ENCODE results near the gene CNFN.

CNFN gene

GRCh38 chr19:42366673-42367072 is 23.4 kb downstream of the CNFN start:
- no peak for TF ChIP-seq CTCF (conservative IDR thresholded peaks at IDR 0.05; ENCODE audit: low read depth, low read length)
- no peak overlapping the region for H3K4me3 ChIP-seq (ENCODE audit: low read depth, low read length)
- no peak for DNase-seq (ENCODE audit: low read depth)

GRCh38 chr19:42363614-42364346 is 26.3 kb downstream of the CNFN start:
- no peak for DNase-seq (ENCODE audit: low read depth)
- no peak for TF ChIP-seq CTCF (conservative IDR thresholded peaks at IDR 0.05; ENCODE audit: low read depth, low read length)
- no peak overlapping the region for H3K4me3 ChIP-seq (ENCODE audit: low read depth, low read length)

GRCh38 chr19:42362891-42363440 is 27.1 kb downstream of the CNFN start:
- TF ChIP-seq CTCF (conservative IDR thresholded peaks at IDR 0.05; ENCODE audit: low read depth, low read length), result no peak
- DNase-seq (ENCODE audit: low read depth), result no peak
- no peak overlapping the region for H3K4me3 ChIP-seq (ENCODE audit: low read depth, low read length)

GRCh38 chr19:42362342-42362741 is 27.8 kb downstream of the CNFN start:
- DNase-seq (ENCODE audit: low read depth), result no peak
- no peak for TF ChIP-seq CTCF (conservative IDR thresholded peaks at IDR 0.05; ENCODE audit: low read depth, low read length)
- no peak overlapping the region for H3K4me3 ChIP-seq (ENCODE audit: low read depth, low read length)

- no peak for TF ChIP-seq CTCF (conservative IDR thresholded peaks at IDR 0.05; ENCODE audit: low read depth, low read length)
- no peak for DNase-seq (ENCODE audit: low read depth)
Measured at GRCh38 chr19:42361545-42361910, 28.6 kb downstream of the CNFN start.

GRCh38 chr19:42360787-42361544 is 29.1 kb downstream of the CNFN start:
- no peak overlapping the region for H3K4me3 ChIP-seq (ENCODE audit: low read depth, low read length)
- no peak for TF ChIP-seq CTCF (conservative IDR thresholded peaks at IDR 0.05; ENCODE audit: low read depth, low read length)
- DNase-seq (ENCODE audit: low read depth), result no peak

More at GRCh38 chr19:42361545-42361910, 28.6 kb downstream of the CNFN start:
- H3K4me3 ChIP-seq (ENCODE audit: low read depth, low read length), result no peak overlapping the region

Measured in choroid plexus epithelial cell (primary cell).